GM12872 (cell line): ENCODE data around the gene WWOX.

Experiments
- TF ChIP-seq, protein P1 (sequence below): IDR thresholded peaks from 3 replicates; pipeline ENCODE4 v1.5.1; 2011; ENCODE audit warnings: low read depth, mild to moderate bottlenecking, low read length, moderate library complexity; ENCODE audit not compliant: insufficient read depth

The WWOX gene

DNA sequence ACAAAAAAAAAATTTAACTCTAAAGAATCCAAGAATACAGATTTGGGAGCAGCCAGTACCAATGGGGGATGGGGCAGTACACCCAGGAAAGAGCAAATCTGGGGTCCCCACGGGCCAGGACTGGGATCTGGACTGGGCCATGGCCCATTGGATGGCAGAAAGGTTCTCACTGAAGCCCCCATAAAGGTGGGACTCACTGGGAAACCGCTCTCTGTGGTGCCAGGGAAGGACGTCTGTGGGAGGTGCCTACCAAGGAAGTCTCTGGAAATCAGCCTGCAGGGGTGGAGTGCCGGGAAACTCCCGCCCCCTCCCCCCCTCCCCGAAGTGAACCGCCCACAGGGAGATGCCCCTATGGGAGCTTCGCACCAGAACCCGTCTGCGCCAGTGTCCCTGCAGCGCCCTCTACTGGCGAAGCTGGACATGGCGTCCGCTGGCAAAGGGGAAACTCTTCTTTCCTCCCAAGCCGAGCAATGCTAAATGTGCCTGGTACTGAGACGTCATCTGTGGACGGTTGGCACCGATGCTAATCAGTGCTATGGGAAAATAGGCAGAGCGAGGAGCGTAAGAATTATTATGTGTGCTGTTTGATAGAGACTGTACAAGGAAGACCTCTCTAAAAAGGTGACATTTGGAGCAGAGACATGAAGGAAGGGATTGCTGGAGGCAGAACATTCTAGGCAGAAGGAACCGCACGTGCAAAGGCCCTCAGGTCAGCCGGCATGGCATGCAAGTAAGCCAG, 671.1 kb downstream of the WWOX start:
- TF ChIP-seq, protein P1, sequence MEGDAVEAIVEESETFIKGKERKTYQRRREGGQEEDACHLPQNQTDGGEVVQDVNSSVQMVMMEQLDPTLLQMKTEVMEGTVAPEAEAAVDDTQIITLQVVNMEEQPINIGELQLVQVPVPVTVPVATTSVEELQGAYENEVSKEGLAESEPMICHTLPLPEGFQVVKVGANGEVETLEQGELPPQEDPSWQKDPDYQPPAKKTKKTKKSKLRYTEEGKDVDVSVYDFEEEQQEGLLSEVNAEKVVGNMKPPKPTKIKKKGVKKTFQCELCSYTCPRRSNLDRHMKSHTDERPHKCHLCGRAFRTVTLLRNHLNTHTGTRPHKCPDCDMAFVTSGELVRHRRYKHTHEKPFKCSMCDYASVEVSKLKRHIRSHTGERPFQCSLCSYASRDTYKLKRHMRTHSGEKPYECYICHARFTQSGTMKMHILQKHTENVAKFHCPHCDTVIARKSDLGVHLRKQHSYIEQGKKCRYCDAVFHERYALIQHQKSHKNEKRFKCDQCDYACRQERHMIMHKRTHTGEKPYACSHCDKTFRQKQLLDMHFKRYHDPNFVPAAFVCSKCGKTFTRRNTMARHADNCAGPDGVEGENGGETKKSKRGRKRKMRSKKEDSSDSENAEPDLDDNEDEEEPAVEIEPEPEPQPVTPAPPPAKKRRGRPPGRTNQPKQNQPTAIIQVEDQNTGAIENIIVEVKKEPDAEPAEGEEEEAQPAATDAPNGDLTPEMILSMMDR = peak; percentile 79

DNA sequence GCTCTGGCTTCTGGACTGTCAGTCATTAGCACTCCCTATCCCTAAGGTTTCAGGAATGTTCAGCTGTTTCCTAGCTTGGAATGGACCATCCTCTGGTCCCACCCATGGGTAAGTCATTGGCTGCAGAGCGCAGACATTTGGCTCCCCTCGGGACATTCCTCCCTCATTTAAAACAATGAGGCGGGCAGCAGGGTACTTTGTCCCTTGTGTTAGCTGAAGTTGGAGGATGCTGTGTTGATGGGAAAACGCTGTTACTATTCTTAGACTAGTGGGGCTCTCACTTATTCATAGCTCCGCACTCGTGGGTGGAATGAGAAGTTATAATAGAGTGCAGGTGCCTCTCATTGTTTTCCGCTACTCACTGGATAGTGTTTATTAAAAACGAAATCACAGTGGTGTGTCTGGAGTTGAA, 673.8 kb downstream of the WWOX start:
- TF ChIP-seq, protein P1 = no peak

DNA sequence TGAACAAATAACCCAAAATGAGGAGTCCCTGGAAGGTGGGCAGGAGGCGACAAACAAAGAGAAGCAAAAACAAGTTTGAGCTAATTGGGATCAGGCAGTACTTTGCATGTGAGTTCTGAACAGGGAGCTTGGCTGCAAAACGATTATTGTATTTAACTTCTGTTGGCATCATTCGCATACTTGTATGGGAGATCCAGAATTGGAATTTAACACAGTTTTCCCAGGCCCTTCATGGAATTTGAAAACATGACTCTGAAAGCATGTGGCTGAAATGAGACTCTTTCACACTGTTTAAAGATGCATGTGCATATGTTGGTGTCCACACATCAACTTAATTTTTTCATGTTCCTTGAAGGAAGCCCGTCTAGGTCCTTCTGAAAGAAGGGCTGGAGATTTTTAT, 674.3 kb downstream of the WWOX start:
- TF ChIP-seq, protein P1 = no peak

DNA sequence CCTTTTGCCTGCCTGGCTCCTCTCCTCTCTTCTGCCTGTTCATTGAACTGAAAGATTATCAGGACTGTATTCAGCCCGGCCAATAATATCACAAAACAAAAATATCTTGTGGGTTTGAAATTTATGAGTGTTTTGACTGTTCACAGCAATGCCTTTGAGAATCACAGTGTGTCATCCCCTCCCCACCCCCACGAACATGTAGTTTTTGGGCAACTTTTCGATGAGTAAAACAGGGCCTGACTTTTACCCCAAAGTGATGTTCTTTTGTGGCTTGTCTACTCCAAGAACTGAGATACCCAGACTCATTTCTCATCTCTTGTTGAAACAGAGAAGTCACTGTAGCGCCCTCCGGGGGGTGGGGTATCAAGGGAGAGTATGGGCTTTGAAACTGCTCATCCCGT, 675.7 kb downstream of the WWOX start:
- TF ChIP-seq, protein P1 = no peak

DNA sequence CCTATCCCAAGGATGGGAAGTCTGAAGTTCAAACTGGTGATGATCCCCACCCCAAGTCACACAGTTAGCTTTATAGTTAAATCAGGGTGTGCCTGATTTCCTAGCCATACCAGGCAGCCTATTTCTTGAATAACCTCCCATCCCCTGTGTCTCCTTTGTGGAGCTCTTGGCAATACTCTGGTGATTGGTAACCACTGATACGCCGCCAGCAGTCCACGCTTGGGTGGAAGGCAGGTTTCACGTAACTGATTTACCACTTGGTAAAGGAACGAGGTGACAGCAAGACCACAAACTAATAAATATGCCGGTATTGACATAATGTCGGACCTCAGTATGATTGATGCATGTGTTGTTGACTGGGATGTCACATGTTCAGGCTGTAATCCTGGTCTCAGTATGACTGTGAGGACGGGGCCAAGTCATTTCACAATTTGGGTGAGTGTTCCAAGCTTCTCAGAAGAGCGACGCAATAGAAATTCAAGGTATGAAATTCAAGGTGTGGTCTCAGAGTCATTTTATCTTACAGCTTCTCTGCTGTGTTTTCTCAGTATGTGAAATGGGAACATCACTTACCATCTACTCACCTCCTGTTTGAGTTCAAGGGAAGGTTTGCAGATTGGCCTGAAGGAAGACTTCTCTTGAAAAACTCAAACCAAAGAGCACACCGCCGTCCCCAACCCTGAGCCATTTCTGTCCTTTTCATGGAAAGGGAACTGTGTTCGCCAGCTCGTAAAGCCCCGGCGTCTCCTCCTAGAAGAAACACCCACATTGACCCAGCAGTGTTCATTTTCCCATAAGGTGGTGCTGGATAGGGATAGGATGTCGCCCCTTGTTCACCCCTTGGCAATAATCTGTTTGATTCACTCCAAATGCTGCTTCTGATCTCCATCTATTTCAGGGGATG, 678.9 kb downstream of the WWOX start:
- TF ChIP-seq, protein P1 = no peak

DNA sequence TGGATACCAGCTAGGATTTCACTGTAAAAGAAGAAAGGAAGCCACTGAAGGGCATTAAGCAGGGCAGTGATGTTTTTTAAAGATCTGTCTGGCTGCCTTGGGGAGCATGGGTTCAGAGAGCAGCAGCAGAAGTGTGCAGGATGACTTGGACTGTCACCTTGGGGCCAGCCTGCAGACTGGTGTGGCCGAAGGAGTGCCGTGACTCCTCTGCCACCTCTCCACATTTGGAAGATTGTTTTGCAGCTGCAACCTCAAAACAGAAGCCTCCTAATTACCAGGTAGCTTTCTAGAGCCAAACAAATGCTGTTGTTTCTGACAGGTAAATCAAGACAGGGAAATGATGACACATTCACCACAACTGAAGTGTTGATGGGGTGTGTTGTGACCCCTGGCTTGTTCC, 681.4 kb downstream of the WWOX start:
- TF ChIP-seq, protein P1 = no peak

DNA sequence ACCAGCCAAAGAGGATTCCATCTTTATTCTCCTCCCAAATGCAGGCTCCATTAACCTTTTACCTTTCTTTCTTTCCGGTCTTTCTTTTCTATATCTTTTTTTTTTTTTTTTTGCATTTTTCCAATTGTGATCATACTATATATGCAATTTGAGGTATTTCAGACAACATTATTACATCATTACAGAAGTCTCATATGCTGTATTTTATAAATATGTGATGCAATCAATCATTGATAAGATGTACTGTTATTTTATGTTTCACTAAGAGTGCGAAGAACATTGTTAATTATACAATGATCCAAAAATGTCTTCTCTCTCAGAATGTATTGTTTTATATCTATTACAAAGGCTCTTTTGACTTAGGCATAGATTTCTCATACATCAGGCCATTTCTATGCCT, 683.1 kb downstream of the WWOX start:
- TF ChIP-seq, protein P1 = no peak
